Bronchial epithelial cell (primary cell): ENCODE data around the gene CDK11B. TPM values are rescaled to one million over a fixed set of nuclear protein-coding genes. Genes with fewer than 3 reads are reported as not detected.
"Not testable (repeated sequence)": the region's sequence is repeated elsewhere in the genome, so short reads cannot be mapped to it uniquely, and the experiment has no call there.

Source experiments
- DNase-seq: peaks from one replicate; pipeline ENCODE4 v3.0.0-alpha.2; 2010; ENCODE audit warnings: low read depth
- FAIRE-seq: peaks from 2 replicates; lab custom pipeline; 2011; peaks lifted over from hg19 to GRCh38; lab: Jason Lieb, UNC
- H3K27me3 ChIP-seq: 2 replicates; pipeline ENCODE4 v1.5.1; 2011; ENCODE audit warnings: low read length; ENCODE audit not compliant: control insufficient read depth, insufficient read depth
- H3K36me3 ChIP-seq: 2 replicates; pipeline ENCODE4 v1.5.1; 2011; ENCODE audit warnings: low read length; ENCODE audit not compliant: control insufficient read depth, insufficient read depth
- H3K4me3 ChIP-seq: 2 replicates; pipeline ENCODE4 v1.5.1; 2011; ENCODE audit warnings: mild to moderate bottlenecking, low read depth, low read length, control low read depth
- CTCF ChIP-seq: IDR thresholded peaks from 2 replicates; pipeline ENCODE4 v1.5.1; 2011; ENCODE audit warnings: mild to moderate bottlenecking, moderate library complexity, low read length, control low read depth, inconsistent platforms; ENCODE audit not compliant: insufficient read depth, severe bottlenecking
- total RNA-seq: library from RNA; depleted of rRNA; stranded (reverse); fragments of >200 nt; gene quantifications from 2 replicates; pipeline ENCODE4 v1.2.1, GENCODE V29; 2014

CDK11B gene
- total RNA-seq, 1 donor from 2014 or later, result 5.0 TPM

DNA sequence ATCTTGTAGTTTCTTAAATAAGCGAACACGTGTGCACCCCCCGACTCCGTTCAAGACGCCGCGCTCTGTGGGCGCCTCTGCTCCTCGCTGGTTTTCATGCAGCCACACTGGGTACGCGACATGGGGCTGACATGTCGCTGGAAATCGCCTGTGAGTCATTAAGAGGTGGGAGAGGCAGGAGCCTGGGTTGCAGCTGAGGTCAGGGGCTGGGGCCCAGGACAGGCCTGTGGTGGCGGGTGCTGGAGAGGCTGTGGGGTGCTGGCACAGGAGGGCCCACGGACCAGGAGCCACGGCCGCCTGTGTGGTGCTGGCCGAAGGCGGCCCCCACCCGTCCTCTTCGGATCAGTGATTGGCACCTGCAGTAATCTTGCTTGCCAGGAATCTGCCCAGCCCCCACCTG, 16.0 kb upstream of the CDK11B start:
- H3K27me3 ChIP-seq, H3K36me3 ChIP-seq, FAIRE-seq, H3K4me3 ChIP-seq, DNase-seq: not testable (repeated sequence)

DNA sequence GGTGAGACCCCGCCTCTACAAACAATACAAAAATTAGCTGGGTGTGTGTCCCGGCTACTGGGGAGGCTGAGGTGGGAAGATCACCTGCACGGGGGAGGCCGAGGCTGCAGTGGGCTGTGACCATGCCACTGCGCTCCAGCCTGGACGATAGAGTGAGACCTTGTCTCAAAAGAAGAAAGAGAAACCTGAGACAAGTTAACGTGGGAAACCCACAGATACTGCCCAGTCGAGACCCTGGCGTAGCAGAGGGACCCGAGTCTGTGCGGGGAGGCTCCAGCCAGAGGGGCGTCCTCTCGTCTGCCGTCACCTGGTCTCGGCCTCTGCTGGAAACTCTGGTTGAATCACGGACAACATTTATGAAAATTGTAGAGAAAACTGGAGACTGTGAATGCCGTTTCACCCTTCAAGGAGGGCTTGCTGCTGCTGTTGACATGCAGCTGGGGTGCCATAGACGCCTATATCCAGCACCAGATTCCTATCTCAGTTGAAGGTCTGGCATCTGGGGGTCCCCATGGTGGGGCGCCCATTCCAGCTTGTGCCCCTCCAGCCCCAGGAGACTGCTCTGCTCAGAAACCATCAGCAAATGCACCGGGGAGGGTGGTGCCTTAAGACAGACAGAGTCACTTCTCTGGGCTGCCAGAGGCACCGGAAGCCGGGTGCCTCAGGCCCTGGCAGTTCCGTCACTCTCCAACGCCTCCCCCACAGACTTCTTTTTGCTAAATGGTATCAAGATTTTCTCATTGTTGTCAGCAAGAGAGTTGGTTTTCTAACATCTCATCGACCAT, 13.6 kb upstream of the CDK11B start:
- Histone ChIP-seq H3K36me3 (peaks cover 8% of the 10 kb centered on the region), H3K4me3 (no peak overlapping the region), H3K27me3 (no peaks in the 10 kb centered on the region)
- FAIRE-seq, result no peak
- DNase-seq, result no peak
- no peak for TF ChIP-seq CTCF

GRCh38 chr1:1671365-1672119, 12.7 kb upstream of the CDK11B start:
- H3K27me3 ChIP-seq, result no peaks in the 10 kb centered on the region
- no peak overlapping the region for H3K4me3 ChIP-seq
- FAIRE-seq (no peak), DNase-seq (no peak)
- peaks cover 8% of the 10 kb centered on the region for H3K36me3 ChIP-seq
- no peak for TF ChIP-seq CTCF

GRCh38 chr1:1670866-1671265, 12.1 kb upstream of the CDK11B start:
- peaks cover 12% of the 10 kb centered on the region for H3K36me3 ChIP-seq
- TF ChIP-seq CTCF, result no peak
- no peaks in the 10 kb centered on the region for H3K27me3 ChIP-seq
- no peak for DNase-seq
- no peak overlapping the region for H3K4me3 ChIP-seq
- FAIRE-seq, result peak; percentile 47

GRCh38 chr1:1669468-1670440, 10.9 kb upstream of the CDK11B start:
- FAIRE-seq, result no peak
- peaks cover 18% of the 10 kb centered on the region for H3K36me3 ChIP-seq
- H3K27me3 ChIP-seq, result no peaks in the 10 kb centered on the region

More at GRCh38 chr1:1669468-1670440, 10.9 kb upstream of the CDK11B start:
- no peak for DNase-seq
- no peak for TF ChIP-seq CTCF
- H3K4me3 ChIP-seq, result no peak overlapping the region
